ENCODE results near the gene CTNND2.
A peak's percentile ranks its signal among the peaks of the same experiment; 100 is the strongest.

CTNND2 gene

GRCh38 chr5:11760934-11761603, 143.2 kb downstream of the CTNND2 start:
- DNase-seq: no peak

- DNase-seq: no peak
Observed at GRCh38 chr5:11758321-11758720, 145.9 kb downstream of the CTNND2 start.

GRCh38 chr5:11757661-11758060, 146.6 kb downstream of the CTNND2 start:
- DNase-seq: no peak

GRCh38 chr5:11737010-11737409, 167.2 kb downstream of the CTNND2 start:
- no peak for DNase-seq

GRCh38 chr5:11734369-11734768, 169.9 kb downstream of the CTNND2 start:
- DNase-seq: no peak

- no peak for DNase-seq
Observed at GRCh38 chr5:11733840-11734192, 170.4 kb downstream of the CTNND2 start.

GRCh38 chr5:11733185-11733839, 170.9 kb downstream of the CTNND2 start:
- DNase-seq: no peak

- DNase-seq: peak; percentile 63
Observed at GRCh38 chr5:11724940-11725339, 179.3 kb downstream of the CTNND2 start.

- DNase-seq: peak; percentile 88
Observed at GRCh38 chr5:11719888-11720481, 184.3 kb downstream of the CTNND2 start.

GRCh38 chr5:11715461-11716196, 188.6 kb downstream of the CTNND2 start:
- no peak for DNase-seq

- DNase-seq: no peak
Observed at GRCh38 chr5:11711932-11712331, 192.3 kb downstream of the CTNND2 start.

GRCh38 chr5:11709021-11709420, 195.2 kb downstream of the CTNND2 start:
- no peak for DNase-seq

GRCh38 chr5:11704916-11705315, 199.3 kb downstream of the CTNND2 start:
- DNase-seq: no peak

- no peak for DNase-seq
Observed at GRCh38 chr5:11700391-11700790, 203.9 kb downstream of the CTNND2 start.

GRCh38 chr5:11692636-11693035, 211.6 kb downstream of the CTNND2 start:
- no peak for DNase-seq

GRCh38 chr5:11687498-11687897, 216.7 kb downstream of the CTNND2 start:
- DNase-seq: no peak

GRCh38 chr5:11684607-11685006, 219.6 kb downstream of the CTNND2 start:
- DNase-seq: no peak

GRCh38 chr5:11683666-11684065, 220.6 kb downstream of the CTNND2 start:
- no peak for DNase-seq

GRCh38 chr5:11681796-11682195, 222.4 kb downstream of the CTNND2 start:
- DNase-seq: no peak

GRCh38 chr5:11679676-11680075, 224.6 kb downstream of the CTNND2 start:
- no peak for DNase-seq

- DNase-seq: no peak
Observed at GRCh38 chr5:11675184-11675583, 229.1 kb downstream of the CTNND2 start.

GRCh38 chr5:11672385-11673085, 231.7 kb downstream of the CTNND2 start:
- DNase-seq: no peak

- DNase-seq: peak; percentile 64
Observed at GRCh38 chr5:11658376-11658775, 245.9 kb downstream of the CTNND2 start.
